HEK293T (cell line): Measurements from ENCODE around the gene AFAP1L2.

Source experiments
- CTCF ChIA-PET: fragments of 350-600 bp; formaldehyde crosslinking; extraction: SDS; loops from one replicate; lab custom pipeline; 2021; ENCODE audit warnings: antibody characterized with exemption, inconsistent platforms; lab: Yijun Ruan, JAX
- POLR2A ChIA-PET: fragments of 350-600 bp; formaldehyde crosslinking; extraction: SDS; loops from one replicate; lab custom pipeline; 2020; ENCODE audit warnings: antibody characterized with exemption, inconsistent platforms; lab: Yijun Ruan, JAX
- DNase-seq: peaks from one replicate; pipeline ENCODE4 v3.0.0; 2012; ENCODE audit warnings: mixed read lengths; ENCODE audit errors: extremely low spot score
- ARNT ChIP-seq: fragments of 450-650 bp; IDR thresholded peaks from 2 replicates; pipeline ENCODE4 v1.6.1; 2017; ENCODE audit warnings: mild to moderate bottlenecking
- BHLHE40 ChIP-seq: fragments of 450-650 bp; IDR thresholded peaks from 2 replicates; pipeline ENCODE4 v1.6.1; 2016; ENCODE audit warnings: mild to moderate bottlenecking, moderate library complexity, borderline replicate concordance
- CTBP1 ChIP-seq: fragments of 450-650 bp; IDR thresholded peaks from 2 replicates; pipeline ENCODE4 v1.6.1; 2016; ENCODE audit warnings: borderline replicate concordance
- ELF4 ChIP-seq: fragments of 450-650 bp; IDR thresholded peaks from 2 replicates; pipeline ENCODE4 v1.6.1; 2017; ENCODE audit warnings: antibody characterized with exemption
- FOXA1 ChIP-seq: fragments of 450-650 bp; IDR thresholded peaks from 2 replicates; pipeline ENCODE4 v1.6.1; 2016; ENCODE audit warnings: mild to moderate bottlenecking
- FOXK2 ChIP-seq: fragments of 450-650 bp; IDR thresholded peaks from 2 replicates; pipeline ENCODE4 v1.6.1; 2016; ENCODE audit warnings: mild to moderate bottlenecking
- FOXM1 ChIP-seq: fragments of 450-650 bp; IDR thresholded peaks from 2 replicates; pipeline ENCODE4 v1.6.1; 2017; ENCODE audit warnings: mild to moderate bottlenecking, borderline replicate concordance
- HDGF ChIP-seq: fragments of 450-650 bp; IDR thresholded peaks from 2 replicates; pipeline ENCODE4 v1.6.1; 2017; ENCODE audit warnings: antibody characterized with exemption, borderline replicate concordance
- L3MBTL2 ChIP-seq: fragments of 450-650 bp; conservative IDR thresholded peaks from 2 replicates; pipeline ENCODE4 v1.6.1; 2016; ENCODE audit warnings: mild to moderate bottlenecking
- LEF1 ChIP-seq: fragments of 450-650 bp; IDR thresholded peaks from 2 replicates; pipeline ENCODE4 v1.6.1; 2017; ENCODE audit warnings: mild to moderate bottlenecking, borderline replicate concordance
- NFRKB ChIP-seq: fragments of 450-650 bp; IDR thresholded peaks from 2 replicates; pipeline ENCODE4 v1.6.1; 2016; ENCODE audit warnings: mild to moderate bottlenecking, moderate library complexity
- PKNOX1 ChIP-seq: fragments of 450-650 bp; IDR thresholded peaks from 2 replicates; pipeline ENCODE4 v1.6.1; 2016
- SP1 ChIP-seq: fragments of 450-650 bp; IDR thresholded peaks from 2 replicates; pipeline ENCODE4 v1.6.1; 2017
- SUZ12 ChIP-seq: fragments of 450-650 bp; IDR thresholded peaks from 2 replicates; pipeline ENCODE4 v1.6.1; 2016; ENCODE audit warnings: mild to moderate bottlenecking
- TARDBP ChIP-seq: fragments of 450-650 bp; IDR thresholded peaks from 2 replicates; pipeline ENCODE4 v1.6.1; 2016
- ZNF384 ChIP-seq: fragments of 450-650 bp; IDR thresholded peaks from 2 replicates; pipeline ENCODE4 v1.6.1; 2016

Gene AFAP1L2

GRCh38 chr10:114431414-114432135 is 27.3 kb upstream of the AFAP1L2 start:
- ChIA-PET CTCF (no interaction called here), POLR2A (no interaction called here)
- no peak for DNase-seq
- no peak for TF ChIP-seq BHLHE40
- no peak for TF ChIP-seq HDGF
- TF ChIP-seq FOXM1: no peak
- TF ChIP-seq PKNOX1: no peak
- TF ChIP-seq FOXA1: no peak
- TF ChIP-seq LEF1: no peak
- no peak for TF ChIP-seq ELF4

GRCh38 chr10:114430688-114431413 is 26.5 kb upstream of the AFAP1L2 start:
- POLR2A ChIA-PET: no interaction called here
- no peak for TF ChIP-seq CTBP1
- TF ChIP-seq FOXK2: no peak
- no peak for TF ChIP-seq HDGF
- no peak for TF ChIP-seq LEF1
- TF ChIP-seq SP1: no peak
- TF ChIP-seq PKNOX1: no peak
- TF ChIP-seq FOXA1: no peak
- no peak for TF ChIP-seq NFRKB
- TF ChIP-seq ELF4: no peak
- TF ChIP-seq FOXM1: no peak
- no peak for TF ChIP-seq ZNF384
- no peak for TF ChIP-seq SUZ12
- TF ChIP-seq L3MBTL2: no peak
- no peak for TF ChIP-seq BHLHE40
- no peak for DNase-seq
- CTCF ChIA-PET: no interaction called here

- POLR2A ChIA-PET: no interaction called here
- CTCF ChIA-PET: no interaction called here
- no peak for DNase-seq
- TF ChIP-seq ELF4 (no peak), FOXK2 (no peak), HDGF (no peak), SUZ12 (no peak), ARNT (no peak), L3MBTL2 (no peak), NFRKB (no peak), CTBP1 (no peak), LEF1 (no peak), ZNF384 (no peak), SP1 (no peak), BHLHE40 (no peak), FOXM1 (no peak), TARDBP (no peak), FOXA1 (no peak), PKNOX1 (no peak)
Observed at GRCh38 chr10:114429581-114430335, 25.5 kb upstream of the AFAP1L2 start.

- ChIA-PET CTCF (interaction anchor here (0.5 to 1.0 kb wide), 3 partner anchors 9 to 743 kb away, joined by 3 read pairs; no protein-coding TSS in a partner anchor), POLR2A (interaction anchor here (1.1 kb wide), 1 partner anchor 8 kb away, joined by 3 read pairs; no protein-coding TSS in a partner anchor)
- no peak for DNase-seq
- TF ChIP-seq ZNF384 (no peak), FOXK2 (no peak), LEF1 (no peak), ELF4 (no peak), SP1 (no peak), NFRKB (no peak), CTBP1 (no peak), FOXA1 (no peak), TARDBP (no peak), SUZ12 (no peak), ARNT (no peak), PKNOX1 (no peak)
Observed at GRCh38 chr10:114427124-114427852, 23.0 kb upstream of the AFAP1L2 start.

- DNase-seq: no peak
- CTCF ChIA-PET: no interaction called here
- POLR2A ChIA-PET: interaction anchor here (1.1 kb wide), 1 partner anchor 9 kb away, joined by 3 read pairs; no protein-coding TSS in a partner anchor
- TF ChIP-seq PKNOX1: no peak
- no peak for TF ChIP-seq NFRKB
Observed at GRCh38 chr10:114426476-114426875, 22.2 kb upstream of the AFAP1L2 start.
